ENCODE results near the gene TFF1.

DNA sequence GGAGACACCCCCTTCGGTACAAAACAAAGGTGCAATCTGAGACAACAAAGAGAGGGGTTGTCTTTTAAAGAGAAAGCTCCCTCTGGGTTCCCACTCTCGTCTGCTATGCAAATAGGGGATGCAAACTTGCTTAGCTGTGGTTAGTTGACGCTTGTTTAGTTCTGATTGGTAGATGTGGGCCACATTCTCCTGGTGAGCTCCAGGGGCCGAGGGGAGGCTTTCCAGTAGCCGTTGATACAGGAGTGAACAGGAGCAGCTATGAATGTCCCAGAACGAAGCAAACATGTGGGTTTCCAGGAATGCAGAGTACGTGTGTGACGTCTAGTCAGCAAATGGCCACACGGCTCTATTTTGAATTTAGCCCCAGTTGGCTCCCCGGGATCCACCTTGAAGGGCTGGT, 30.3 kb downstream of the TFF1 start:
- no peak for TF ChIP-seq SMC3 (conservative IDR thresholded peaks at IDR 0.05; ENCODE audit: poor library complexity)
- TF ChIP-seq, protein P1, sequence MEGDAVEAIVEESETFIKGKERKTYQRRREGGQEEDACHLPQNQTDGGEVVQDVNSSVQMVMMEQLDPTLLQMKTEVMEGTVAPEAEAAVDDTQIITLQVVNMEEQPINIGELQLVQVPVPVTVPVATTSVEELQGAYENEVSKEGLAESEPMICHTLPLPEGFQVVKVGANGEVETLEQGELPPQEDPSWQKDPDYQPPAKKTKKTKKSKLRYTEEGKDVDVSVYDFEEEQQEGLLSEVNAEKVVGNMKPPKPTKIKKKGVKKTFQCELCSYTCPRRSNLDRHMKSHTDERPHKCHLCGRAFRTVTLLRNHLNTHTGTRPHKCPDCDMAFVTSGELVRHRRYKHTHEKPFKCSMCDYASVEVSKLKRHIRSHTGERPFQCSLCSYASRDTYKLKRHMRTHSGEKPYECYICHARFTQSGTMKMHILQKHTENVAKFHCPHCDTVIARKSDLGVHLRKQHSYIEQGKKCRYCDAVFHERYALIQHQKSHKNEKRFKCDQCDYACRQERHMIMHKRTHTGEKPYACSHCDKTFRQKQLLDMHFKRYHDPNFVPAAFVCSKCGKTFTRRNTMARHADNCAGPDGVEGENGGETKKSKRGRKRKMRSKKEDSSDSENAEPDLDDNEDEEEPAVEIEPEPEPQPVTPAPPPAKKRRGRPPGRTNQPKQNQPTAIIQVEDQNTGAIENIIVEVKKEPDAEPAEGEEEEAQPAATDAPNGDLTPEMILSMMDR (IDR thresholded peaks at IDR 0.05; ENCODE audit: poor library complexity, severe bottlenecking), result no peak

All from neural cell (in vitro differentiated cells).